Measurements from ENCODE around the gene CNPPD1.

DNA sequence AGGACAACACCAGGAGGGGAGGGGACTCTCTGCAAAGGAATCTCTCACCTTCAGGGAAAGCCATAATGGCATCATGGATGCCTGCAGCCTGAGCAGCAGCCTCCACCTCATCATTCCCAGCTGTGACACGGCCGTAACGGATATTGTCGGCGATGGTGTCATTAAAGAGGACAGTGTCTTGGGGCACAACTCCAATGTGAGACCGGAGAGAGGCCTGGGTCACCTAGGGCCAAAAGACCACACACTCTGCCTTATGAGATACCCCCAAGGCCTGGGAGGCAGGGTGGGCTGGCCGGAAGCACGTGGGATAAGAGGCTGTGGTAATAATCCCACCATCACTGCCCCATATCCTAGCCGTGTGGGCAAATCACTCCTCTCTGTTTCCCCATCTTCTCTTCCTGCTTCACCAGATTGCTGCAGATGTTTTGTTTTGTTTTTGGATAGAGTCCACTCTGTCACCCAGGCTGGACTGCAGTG lies 34.2 kb upstream of the CNPPD1 start:
- TF ChIP-seq CTCF (IDR thresholded peaks at IDR 0.05; ENCODE audit: low read depth, low read length) = no peak
- TF ChIP-seq EZH2phosphoT487 (IDR thresholded peaks at IDR 0.05; ENCODE audit: low read depth) = no peak
